Measurements from ENCODE around the gene ZNF580. TPM values are rescaled to one million over a fixed set of nuclear protein-coding genes. Genes with fewer than 3 reads are reported as not detected.

The ZNF580 gene
- total RNA-seq, 1 experiment from 2014 or later = 22.8 TPM

DNA sequence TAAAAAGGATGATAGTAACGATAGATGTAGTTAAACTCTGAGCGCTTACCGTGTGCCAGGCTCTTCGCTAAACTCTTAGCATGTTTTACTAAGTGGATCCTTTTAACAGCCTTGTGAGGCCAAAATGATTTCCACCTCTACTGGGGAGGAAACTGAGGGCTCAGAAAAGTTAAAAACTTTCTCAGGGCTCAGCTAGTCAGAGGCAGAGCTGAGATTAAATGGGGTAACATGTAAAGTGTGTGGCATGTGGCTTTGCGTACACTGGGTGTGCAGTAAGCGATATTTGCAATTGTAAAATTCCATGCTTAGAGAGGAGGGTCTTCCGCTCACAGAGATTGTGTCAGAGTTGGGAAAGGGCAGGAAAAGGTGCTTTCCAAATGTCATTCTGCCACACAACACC, 15.8 kb downstream of the ZNF580 start:
- H3K4me1 ChIP-seq (ENCODE audit: insufficient read depth, low read length) = peaks cover 7% of the 10 kb centered on the region; the same call in 1 of the 2 replicates
- H3K9ac ChIP-seq (ENCODE audit: extremely low read depth, insufficient read length, low read length) = peak overlapping the region; percentile 98
- no peak for TF ChIP-seq CTCF (conservative IDR thresholded peaks at IDR 0.05)
- no peak overlapping the region for H2BK120ac ChIP-seq (ENCODE audit: low read depth, low read length, poor library complexity, severe bottlenecking)
- no peak overlapping the region for H2BK5ac ChIP-seq (ENCODE audit: insufficient read length, low read length)
- no peak overlapping the region for H3K4ac ChIP-seq (ENCODE audit: low read depth, low read length)
- H4K20me1 ChIP-seq (ENCODE audit: control insufficient read depth, insufficient read depth, insufficient read length) = peaks cover 5% of the 10 kb centered on the region
- H3K9me3 ChIP-seq (ENCODE audit: control insufficient read depth, low read depth, low read length) = no peaks in the 10 kb centered on the region
- H4K5ac ChIP-seq (ENCODE audit: insufficient read length, low read depth, low read length) = no peak overlapping the region
- peaks cover 45% of the 10 kb centered on the region for H3K79me2 ChIP-seq (ENCODE audit: insufficient read depth, low read length)
- H3T11ph ChIP-seq (ENCODE audit: low read length) = no peak overlapping the region
- Mint-ChIP-seq H3K27me3 (ENCODE audit: low read depth) (no peaks in the 10 kb centered on the region; the same call in 1 of the 2 replicates), H3K27ac (peak overlapping the region; percentile 95 to 98 (median 98); a peak in 5 of 7 replicates), H3K4me1 (peaks cover 27 to 35% of the 10 kb centered on the region in 2 experiments), H3K4me3 (peak overlapping the region; percentile 93 to 94), H3K36me3 (ENCODE audit: insufficient read depth in 1 of 3, low read depth in 3 of 3) (peaks cover 22 to 61% (median 43%) of the 10 kb centered on the region in 3 experiments), H3K9me3 (peaks cover 0 to 3% of the 10 kb centered on the region in 2 experiments; a peak in 2 of 5 replicates)
- no peaks in the 10 kb centered on the region for H3K27me3 ChIP-seq (ENCODE audit: insufficient read depth, low read length)
- H3K56ac ChIP-seq (ENCODE audit: insufficient read length, low read depth, low read length) = no peak overlapping the region
- H2BK15ac ChIP-seq (ENCODE audit: low read depth, low read length) = no peak overlapping the region
- no peak overlapping the region for H2BK20ac ChIP-seq (ENCODE audit: low read depth, low read length, poor library complexity, severe bottlenecking)
- H3K23ac ChIP-seq (ENCODE audit: insufficient read length, low read depth, low read length) = no peak overlapping the region
- peak overlapping the region; percentile 98 for H3K4me2 ChIP-seq (ENCODE audit: insufficient read depth, insufficient read length, low read length)
- H2AK5ac ChIP-seq (ENCODE audit: insufficient read length, low read length) = no peak overlapping the region
- no peak overlapping the region for H3K27ac ChIP-seq (ENCODE audit: insufficient read length, low read depth, low read length)
- H4K91ac ChIP-seq (ENCODE audit: insufficient read length, low read depth, low read length) = no peak overlapping the region
- no peak for DNase-seq
- H2AFZ ChIP-seq (ENCODE audit: low read length) = no peak overlapping the region
- no peak overlapping the region for H3K18ac ChIP-seq (ENCODE audit: insufficient read length, low read depth, low read length)
- H3K79me1 ChIP-seq (ENCODE audit: insufficient read depth, low read depth, low read length, poor library complexity, severe bottlenecking) = no peaks in the 10 kb centered on the region
- no peak overlapping the region for H3K14ac ChIP-seq (ENCODE audit: insufficient read depth, low read length)
- H3K23me2 ChIP-seq (ENCODE audit: insufficient read length, low read depth, low read length, poor library complexity, severe bottlenecking) = peaks cover 22% of the 10 kb centered on the region
- no peak overlapping the region for H2BK12ac ChIP-seq (ENCODE audit: insufficient read length, low read depth, low read length)
- H4K8ac ChIP-seq (replicated peaks; ENCODE audit: insufficient read length, low read depth, low read length) = no peak overlapping the region
- WGBS (ENCODE audit: extremely low coverage, insufficient read length, low lambda C conversion rate) = no CpG with 5 or more reads among the region's 7 CpGs
